GM21717 (cell line): Measurements from ENCODE around the gene OR6N2.

Experiments used
- ATAC-seq: cut with Tn5 transposase; IDR thresholded peaks from one replicate; pipeline ENCODE4 v1.9.1; 2021; ENCODE audit warnings: mild to moderate bottlenecking, moderate library complexity; ENCODE audit not compliant: unreplicated experiment

Gene OR6N2

DNA sequence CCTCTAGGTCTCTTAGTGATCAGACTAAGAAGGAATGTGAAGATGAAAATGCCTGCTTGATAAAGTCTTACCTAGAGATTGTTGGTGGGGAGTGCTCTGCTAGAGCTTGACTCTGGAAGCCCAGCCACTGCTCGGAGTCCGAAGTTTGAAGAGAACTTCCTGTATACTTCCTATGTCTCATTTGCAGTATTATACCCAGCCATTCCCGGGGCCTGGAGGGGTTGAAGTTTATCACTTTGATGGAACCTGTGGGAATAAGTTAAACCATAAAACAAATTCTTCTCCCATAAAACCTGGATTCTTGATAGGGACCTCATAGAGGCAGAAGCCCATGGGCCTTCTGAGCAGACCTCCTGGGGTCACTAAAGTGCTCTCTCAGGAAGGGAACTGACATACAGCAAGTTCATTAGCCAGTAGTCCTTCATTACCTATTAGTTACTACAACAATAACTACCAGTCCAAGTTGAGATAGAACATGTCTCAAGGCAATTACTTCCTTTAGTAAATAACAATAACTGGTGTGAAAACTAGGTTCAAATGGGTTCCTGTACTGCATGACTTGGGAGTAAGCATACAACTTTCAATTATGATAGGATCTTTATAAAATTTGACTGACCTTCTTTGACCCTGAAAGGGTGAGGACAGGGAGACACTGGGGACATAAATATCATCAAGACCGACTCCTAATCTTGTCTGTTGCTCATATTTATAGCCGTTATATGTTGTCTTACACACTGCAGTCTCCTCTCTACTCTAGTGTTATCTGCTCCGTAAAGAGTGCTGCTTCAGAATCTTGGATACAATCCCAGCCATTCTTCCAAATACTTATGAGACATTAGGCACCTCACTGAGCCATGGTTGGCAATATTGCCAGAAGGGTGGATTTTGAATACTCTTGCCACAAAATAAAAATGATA is 8.8 kb downstream of the OR6N2 start, which contains the start of gene OR6N1:
Gene OR6N1 (minus strand): TSS at position 246 of the 917 bp plus-strand sequence. CDS start 5,513 bp downstream, outside the sequence.
- no peak for ATAC-seq

DNA sequence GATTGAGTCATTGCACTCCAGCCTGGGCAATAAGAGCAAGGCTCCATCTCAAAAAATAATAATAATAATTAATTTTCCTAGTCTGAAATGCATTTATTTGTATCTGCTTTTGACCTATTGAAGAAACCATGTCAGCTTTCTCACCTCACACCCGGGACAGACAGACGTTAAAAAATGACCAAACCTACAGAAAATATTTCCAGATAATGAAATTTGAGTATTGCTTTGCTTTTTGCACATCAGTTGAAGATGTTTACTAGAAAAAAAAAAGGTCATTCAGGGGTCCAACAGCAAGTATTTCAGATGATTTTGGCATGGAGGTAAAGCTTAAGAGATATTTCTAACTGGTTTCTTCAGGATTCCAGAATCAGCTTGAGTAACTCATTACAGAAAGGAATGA is 26.6 kb downstream of the OR6N2 start, which contains the start of gene OR6K6:
Gene OR6K6 (plus strand): TSS at position 301 of the 400 bp plus-strand sequence. CDS start 168 bp downstream, outside the sequence.
- no peak for ATAC-seq

DNA sequence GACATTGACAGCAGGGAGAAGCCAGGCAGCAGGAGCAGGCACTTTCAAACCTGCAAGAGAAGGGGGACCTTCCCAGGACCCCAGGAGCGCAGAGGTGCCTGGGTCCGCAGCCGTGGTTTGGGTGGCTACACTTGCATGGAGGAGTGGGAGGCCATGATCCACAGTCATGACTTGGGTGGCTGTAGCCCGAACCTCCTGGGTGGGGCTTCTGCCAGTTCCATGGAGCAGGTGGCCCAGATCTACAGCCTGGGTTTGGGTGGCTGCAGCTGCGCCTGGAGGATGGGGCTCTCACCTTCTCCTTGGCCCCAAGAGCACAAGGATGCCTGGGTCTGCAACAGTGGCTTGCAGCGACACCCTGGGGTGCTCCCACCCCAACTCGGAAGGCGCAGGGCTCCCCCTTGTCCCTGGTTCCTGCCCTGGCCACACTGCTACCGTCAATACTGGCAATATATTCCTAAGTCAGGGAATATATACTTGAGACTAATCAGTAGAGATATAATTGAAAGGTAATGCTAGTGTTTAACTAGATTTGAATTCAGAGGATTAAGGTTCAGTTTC is 28.8 kb downstream of the OR6N2 start:
- no peak for ATAC-seq

DNA sequence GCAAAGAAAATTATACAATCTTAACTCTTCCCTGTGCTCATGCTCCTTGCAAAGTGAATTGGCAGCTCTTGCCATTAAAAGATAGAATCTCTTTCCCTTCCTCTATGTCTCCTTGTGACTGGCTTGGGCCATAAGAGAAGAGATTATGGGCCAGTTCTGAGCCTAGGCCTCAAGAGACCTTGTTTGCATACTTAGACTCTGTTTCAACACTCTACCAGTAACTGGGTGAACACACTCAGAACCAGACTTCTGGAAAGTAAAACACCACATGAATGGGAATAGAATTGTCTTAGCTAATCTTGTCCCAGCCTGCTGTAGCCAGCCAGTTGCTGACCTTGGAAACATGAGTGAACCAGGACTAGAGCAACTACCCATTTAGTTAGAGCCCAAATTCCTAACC is 45.2 kb downstream of the OR6N2 start:
- ATAC-seq = no peak

DNA sequence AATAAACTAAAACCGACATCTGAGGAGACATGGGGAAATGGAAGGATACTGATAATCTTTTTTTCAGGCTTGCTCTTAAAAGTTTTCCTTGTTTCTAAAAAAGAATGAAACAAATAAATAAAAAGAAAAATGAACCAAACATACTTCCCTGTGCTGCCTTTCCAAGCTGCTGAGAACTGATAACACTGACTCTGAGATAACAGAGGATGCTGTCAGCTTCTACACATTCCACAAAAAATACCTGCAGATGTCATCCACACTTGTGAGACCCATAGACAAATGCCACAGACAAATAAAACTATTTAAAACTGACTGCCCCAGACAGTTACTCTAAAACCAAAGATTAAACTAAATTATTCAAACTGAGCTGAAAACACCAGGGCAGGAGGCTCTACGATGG is 48.5 kb downstream of the OR6N2 start:
- no peak for ATAC-seq

DNA sequence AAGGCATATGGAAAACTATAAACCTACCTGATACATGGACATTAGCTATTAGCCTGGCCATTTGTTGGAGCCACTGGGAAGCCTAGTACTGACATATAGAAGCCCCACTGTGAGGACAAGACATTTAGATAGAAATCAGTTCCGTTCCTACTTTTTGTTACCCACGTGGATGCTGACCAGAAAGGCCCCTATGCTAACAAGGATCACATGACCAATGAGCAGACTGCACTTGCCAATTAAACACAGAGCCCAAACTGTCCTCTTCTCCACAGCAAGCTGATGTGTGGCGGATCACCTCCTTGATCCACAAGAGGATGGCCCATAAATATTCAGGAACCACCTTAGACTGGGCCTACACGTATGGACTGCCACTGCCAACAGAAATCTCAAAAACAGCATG is 49.3 kb downstream of the OR6N2 start:
- ATAC-seq = no peak

DNA sequence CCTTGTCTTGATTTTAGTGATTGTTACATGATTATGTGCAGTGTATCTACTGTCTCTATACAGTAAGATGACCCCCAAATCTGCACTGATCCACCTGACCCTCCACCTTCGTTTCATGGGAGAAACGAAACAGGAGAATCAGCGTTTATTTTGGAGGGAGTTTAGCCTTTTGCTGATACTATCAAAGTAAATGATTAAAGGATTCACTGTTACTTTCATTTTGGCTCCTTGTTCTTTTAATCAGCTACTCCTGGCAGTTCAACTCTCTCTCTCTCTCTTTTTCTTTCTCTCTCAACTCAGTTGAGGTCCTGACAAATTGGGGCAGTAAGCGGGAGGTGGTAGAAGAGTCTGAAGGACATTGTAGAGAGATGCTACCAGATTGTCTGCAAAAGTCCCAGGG is 50.6 kb downstream of the OR6N2 start:
- ATAC-seq = no peak

DNA sequence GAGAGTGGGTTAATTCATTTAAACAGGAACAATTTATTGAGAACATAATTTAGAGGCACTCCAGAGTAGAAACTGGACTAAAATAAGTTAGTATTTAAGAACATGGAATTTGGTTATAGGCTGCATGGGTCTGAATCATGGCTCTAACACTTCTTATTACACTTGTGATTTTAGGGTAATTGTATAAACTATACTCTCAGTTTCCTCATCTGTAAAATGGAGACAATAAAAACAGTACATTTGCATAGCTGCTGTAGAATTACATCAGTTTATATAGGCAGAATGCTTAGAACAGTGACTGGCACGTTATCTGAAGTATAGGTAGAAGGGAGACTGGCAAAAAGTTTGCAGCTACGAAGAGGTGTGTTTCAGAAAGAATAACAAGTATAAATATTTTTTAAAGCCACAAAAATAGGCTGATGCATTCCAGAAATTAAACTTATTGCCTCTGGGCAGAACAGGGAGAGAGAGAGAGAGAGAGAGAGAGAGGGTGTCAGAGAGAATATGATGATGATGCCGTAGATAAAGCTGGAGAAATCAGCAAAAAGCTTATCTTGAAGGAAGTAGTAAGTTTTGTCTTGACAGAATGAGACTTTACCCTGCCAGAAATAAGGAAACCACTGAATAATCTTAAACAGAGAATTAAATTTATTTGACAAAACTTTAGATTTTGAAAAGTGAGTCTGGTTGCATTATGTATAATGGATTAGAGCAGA is 52.3 kb downstream of the OR6N2 start:
- no peak for ATAC-seq

DNA sequence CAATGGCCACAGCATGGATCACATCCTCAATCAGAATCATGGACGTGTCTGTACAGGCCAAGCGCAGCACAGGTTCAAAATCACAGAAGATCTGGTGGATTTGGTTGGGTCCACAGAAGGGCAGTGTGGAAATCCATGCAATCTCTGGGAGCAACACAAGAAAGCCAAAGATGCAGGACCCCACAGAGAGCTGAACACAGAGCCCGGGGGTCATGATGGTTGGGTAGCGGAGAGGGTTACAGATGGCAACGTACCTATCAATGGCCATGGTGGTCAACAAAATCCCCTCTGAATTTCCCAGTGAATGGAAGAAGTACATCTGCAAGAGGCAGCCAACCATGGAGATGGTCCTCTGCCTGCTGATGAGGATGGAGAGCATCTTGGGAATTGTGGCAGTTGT is 56.6 kb downstream of the OR6N2 start:
- no peak for ATAC-seq
